ENCODE results near the gene PIK3R6.

Gene PIK3R6

GRCh38 chr17:8849311-8850041 lies 18.0 kb downstream of the PIK3R6 start:
- no peak for DNase-seq

GRCh38 chr17:8847891-8848290 lies 19.6 kb downstream of the PIK3R6 start:
- DNase-seq, result no peak

- DNase-seq, result peak; percentile 53
These were observed 20.7 kb downstream of the PIK3R6 start for GRCh38 chr17:8846768-8847211.

GRCh38 chr17:8844229-8845218 lies 22.9 kb downstream of the PIK3R6 start:
- DNase-seq, result peak; percentile 47

GRCh38 chr17:8843344-8843743 lies 24.1 kb downstream of the PIK3R6 start:
- DNase-seq, result no peak

GRCh38 chr17:8841844-8842243 lies 25.6 kb downstream of the PIK3R6 start:
- DNase-seq, result no peak

- DNase-seq, result no peak
These were observed 28.0 kb downstream of the PIK3R6 start for GRCh38 chr17:8839410-8839935.

GRCh38 chr17:8838551-8839095 lies 28.9 kb downstream of the PIK3R6 start:
- DNase-seq, result no peak

- DNase-seq, result peak; percentile 23
These were observed 29.9 kb downstream of the PIK3R6 start for GRCh38 chr17:8837563-8838075.

GRCh38 chr17:8836821-8837562 lies 30.5 kb downstream of the PIK3R6 start:
- peak; percentile 46 for DNase-seq

- DNase-seq, result no peak
These were observed 31.7 kb downstream of the PIK3R6 start for GRCh38 chr17:8835631-8836364.

- DNase-seq, result no peak
These were observed 32.4 kb downstream of the PIK3R6 start for GRCh38 chr17:8835106-8835505.

- no peak for DNase-seq
These were observed 34.6 kb downstream of the PIK3R6 start for GRCh38 chr17:8832711-8833352.

- no peak for DNase-seq
These were observed 36.1 kb downstream of the PIK3R6 start for GRCh38 chr17:8831234-8831849.

GRCh38 chr17:8830141-8830540 lies 37.3 kb downstream of the PIK3R6 start:
- DNase-seq, result no peak

GRCh38 chr17:8829036-8829941 lies 38.2 kb downstream of the PIK3R6 start:
- DNase-seq, result no peak

- DNase-seq, result no peak
These were observed 39.0 kb downstream of the PIK3R6 start for GRCh38 chr17:8828517-8828875.

- no peak for DNase-seq
These were observed 40.6 kb downstream of the PIK3R6 start for GRCh38 chr17:8826808-8827435.

GRCh38 chr17:8825802-8826201 lies 41.7 kb downstream of the PIK3R6 start:
- no peak for DNase-seq

Data from fibroblast of skin of right biceps (primary cell).